MV-4-11 (cell line): ENCODE data around the gene ASTN2.

Experiments used
- DNase-seq: peaks from one replicate; lab custom pipeline; 2025; lab: John Stamatoyannopoulos, UW

ASTN2 gene

GRCh38 chr9:117249799-117250198 lies 165.1 kb downstream of the ASTN2 start:
- no peak for DNase-seq

- no peak for DNase-seq
Measured at GRCh38 chr9:117247266-117247665, 167.6 kb downstream of the ASTN2 start.

- no peak for DNase-seq
Measured at GRCh38 chr9:117245175-117245829, 169.6 kb downstream of the ASTN2 start.

GRCh38 chr9:117242082-117242481 lies 172.8 kb downstream of the ASTN2 start:
- DNase-seq, result no peak

- DNase-seq, result no peak
Measured at GRCh38 chr9:117239428-117239827, 175.4 kb downstream of the ASTN2 start.

GRCh38 chr9:117234103-117234502 lies 180.8 kb downstream of the ASTN2 start:
- no peak for DNase-seq

GRCh38 chr9:117233016-117233415 lies 181.8 kb downstream of the ASTN2 start:
- no peak for DNase-seq

GRCh38 chr9:117232281-117232680 lies 182.6 kb downstream of the ASTN2 start:
- no peak for DNase-seq

- no peak for DNase-seq
Measured at GRCh38 chr9:117231012-117231411, 183.8 kb downstream of the ASTN2 start.

GRCh38 chr9:117224695-117225094 lies 190.2 kb downstream of the ASTN2 start:
- no peak for DNase-seq

- no peak for DNase-seq
Measured at GRCh38 chr9:117218951-117219350, 195.9 kb downstream of the ASTN2 start.

GRCh38 chr9:117214416-117214815 lies 200.4 kb downstream of the ASTN2 start:
- no peak for DNase-seq

GRCh38 chr9:117211280-117211679 lies 203.6 kb downstream of the ASTN2 start:
- DNase-seq, result no peak

GRCh38 chr9:117205806-117206205 lies 209.1 kb downstream of the ASTN2 start:
- DNase-seq, result no peak

GRCh38 chr9:117204971-117205370 lies 209.9 kb downstream of the ASTN2 start:
- DNase-seq, result no peak

- no peak for DNase-seq
Measured at GRCh38 chr9:117191504-117192261, 223.2 kb downstream of the ASTN2 start.

GRCh38 chr9:117189121-117189520 lies 225.7 kb downstream of the ASTN2 start:
- no peak for DNase-seq

- DNase-seq, result no peak
Measured at GRCh38 chr9:117188394-117188793, 226.5 kb downstream of the ASTN2 start.

- no peak for DNase-seq
Measured at GRCh38 chr9:117187498-117187897, 227.4 kb downstream of the ASTN2 start.

- DNase-seq, result no peak
Measured at GRCh38 chr9:117184173-117184572, 230.7 kb downstream of the ASTN2 start.

- no peak for DNase-seq
Measured at GRCh38 chr9:117182046-117182445, 232.8 kb downstream of the ASTN2 start.

GRCh38 chr9:117180896-117181445 lies 233.9 kb downstream of the ASTN2 start:
- no peak for DNase-seq

GRCh38 chr9:117178596-117179375 lies 236.1 kb downstream of the ASTN2 start:
- DNase-seq, result no peak
